ENCODE data around the gene XAGE1B.
"Not testable (repeated sequence)": the region's sequence is repeated elsewhere in the genome, so short reads cannot be mapped to it uniquely, and the experiment has no call there.

DNA sequence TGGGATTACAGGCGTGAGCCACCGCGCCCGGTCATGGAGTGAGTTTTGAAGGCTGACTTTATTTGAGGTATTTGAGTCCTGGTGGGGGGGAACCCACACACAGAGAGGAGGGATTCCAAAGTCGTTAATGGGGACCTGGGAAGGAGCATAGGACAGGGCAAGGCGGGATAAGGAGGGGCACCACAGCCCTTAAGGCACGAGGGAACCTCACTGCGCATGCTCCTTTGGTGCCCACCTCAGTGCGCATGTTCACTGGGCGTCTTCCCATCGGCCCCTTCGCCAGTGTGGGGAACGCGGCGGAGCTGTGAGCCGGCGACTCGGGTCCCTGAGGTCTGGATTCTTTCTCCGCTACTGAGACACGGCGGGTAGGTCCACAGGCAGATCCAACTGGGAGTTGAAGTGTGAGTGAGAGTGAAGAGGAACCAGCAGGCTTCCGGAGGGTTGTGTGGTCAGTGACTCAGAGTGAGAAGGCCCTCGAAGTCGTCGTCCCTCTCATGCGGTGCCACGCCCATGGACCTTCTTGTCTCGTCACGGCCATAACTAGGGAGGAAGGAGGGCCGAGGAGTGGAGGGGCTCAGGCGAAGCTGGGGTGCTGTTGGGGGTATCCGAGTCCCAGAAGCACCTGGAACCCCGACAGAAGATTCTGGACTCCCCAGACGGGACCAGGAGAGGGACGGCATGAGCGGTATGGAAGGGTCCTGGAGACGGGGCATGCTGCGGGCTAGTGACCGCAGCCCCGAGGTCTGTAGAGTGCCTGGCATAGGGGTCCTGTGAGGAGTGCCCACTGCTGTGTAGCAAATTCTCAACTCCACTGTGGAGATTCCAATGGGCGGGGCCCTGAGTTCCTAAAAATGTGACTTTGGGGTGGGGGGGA lies 21.1 kb downstream of the XAGE1B start, which contains the start of gene XAGE1A:
- TF ChIP-seq, protein P1, sequence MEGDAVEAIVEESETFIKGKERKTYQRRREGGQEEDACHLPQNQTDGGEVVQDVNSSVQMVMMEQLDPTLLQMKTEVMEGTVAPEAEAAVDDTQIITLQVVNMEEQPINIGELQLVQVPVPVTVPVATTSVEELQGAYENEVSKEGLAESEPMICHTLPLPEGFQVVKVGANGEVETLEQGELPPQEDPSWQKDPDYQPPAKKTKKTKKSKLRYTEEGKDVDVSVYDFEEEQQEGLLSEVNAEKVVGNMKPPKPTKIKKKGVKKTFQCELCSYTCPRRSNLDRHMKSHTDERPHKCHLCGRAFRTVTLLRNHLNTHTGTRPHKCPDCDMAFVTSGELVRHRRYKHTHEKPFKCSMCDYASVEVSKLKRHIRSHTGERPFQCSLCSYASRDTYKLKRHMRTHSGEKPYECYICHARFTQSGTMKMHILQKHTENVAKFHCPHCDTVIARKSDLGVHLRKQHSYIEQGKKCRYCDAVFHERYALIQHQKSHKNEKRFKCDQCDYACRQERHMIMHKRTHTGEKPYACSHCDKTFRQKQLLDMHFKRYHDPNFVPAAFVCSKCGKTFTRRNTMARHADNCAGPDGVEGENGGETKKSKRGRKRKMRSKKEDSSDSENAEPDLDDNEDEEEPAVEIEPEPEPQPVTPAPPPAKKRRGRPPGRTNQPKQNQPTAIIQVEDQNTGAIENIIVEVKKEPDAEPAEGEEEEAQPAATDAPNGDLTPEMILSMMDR (conservative IDR thresholded peaks at IDR 0.05; ENCODE audit: low read length): not testable (repeated sequence)
- not testable (repeated sequence) for TF ChIP-seq EZH2phosphoT487 (IDR thresholded peaks at IDR 0.05; ENCODE audit: borderline replicate concordance)
